ENCODE measurements around the gene EGFR.

DNA sequence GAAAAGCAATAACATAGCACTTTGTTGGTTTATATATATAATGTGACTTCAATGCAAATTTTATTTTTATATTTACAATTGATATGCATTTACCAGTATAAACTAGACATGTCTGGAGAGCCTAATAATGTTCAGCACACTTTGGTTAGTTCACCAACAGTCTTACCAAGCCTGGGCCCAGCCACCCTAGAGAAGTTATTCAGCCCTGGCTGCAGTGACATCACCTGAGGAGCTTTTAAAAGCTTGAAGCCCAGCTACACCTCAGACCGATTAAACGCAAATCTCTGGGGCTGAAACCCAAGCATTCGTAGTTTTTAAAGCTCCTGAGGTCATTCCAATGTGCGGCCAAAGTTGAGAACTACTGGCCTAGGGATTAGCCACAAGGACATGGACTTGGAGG lies 191.4 kb downstream of the EGFR start:
- TF ChIP-seq, protein P1, sequence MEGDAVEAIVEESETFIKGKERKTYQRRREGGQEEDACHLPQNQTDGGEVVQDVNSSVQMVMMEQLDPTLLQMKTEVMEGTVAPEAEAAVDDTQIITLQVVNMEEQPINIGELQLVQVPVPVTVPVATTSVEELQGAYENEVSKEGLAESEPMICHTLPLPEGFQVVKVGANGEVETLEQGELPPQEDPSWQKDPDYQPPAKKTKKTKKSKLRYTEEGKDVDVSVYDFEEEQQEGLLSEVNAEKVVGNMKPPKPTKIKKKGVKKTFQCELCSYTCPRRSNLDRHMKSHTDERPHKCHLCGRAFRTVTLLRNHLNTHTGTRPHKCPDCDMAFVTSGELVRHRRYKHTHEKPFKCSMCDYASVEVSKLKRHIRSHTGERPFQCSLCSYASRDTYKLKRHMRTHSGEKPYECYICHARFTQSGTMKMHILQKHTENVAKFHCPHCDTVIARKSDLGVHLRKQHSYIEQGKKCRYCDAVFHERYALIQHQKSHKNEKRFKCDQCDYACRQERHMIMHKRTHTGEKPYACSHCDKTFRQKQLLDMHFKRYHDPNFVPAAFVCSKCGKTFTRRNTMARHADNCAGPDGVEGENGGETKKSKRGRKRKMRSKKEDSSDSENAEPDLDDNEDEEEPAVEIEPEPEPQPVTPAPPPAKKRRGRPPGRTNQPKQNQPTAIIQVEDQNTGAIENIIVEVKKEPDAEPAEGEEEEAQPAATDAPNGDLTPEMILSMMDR (IDR thresholded peaks at IDR 0.05), result no peak
- TF ChIP-seq POLR2A (IDR thresholded peaks at IDR 0.05), result no peak

Data from uterus (tissue), 2 donors.